Stimulated activated CD8-positive, alpha-beta memory T cell treated with anti-CD3 and anti-CD28 coated beads, Interleukin-7, amount 100 ng/mL, for 24 hours (primary cell): ENCODE measurements around the gene PDXK.
A peak's percentile ranks its signal among the peaks of the same experiment; 100 is the strongest.

Experiments used
- DNase-seq: peaks from one replicate; pipeline ENCODE4 v3.0.0-alpha.2; 2020; ENCODE audit warnings: low read depth

PDXK gene

DNA sequence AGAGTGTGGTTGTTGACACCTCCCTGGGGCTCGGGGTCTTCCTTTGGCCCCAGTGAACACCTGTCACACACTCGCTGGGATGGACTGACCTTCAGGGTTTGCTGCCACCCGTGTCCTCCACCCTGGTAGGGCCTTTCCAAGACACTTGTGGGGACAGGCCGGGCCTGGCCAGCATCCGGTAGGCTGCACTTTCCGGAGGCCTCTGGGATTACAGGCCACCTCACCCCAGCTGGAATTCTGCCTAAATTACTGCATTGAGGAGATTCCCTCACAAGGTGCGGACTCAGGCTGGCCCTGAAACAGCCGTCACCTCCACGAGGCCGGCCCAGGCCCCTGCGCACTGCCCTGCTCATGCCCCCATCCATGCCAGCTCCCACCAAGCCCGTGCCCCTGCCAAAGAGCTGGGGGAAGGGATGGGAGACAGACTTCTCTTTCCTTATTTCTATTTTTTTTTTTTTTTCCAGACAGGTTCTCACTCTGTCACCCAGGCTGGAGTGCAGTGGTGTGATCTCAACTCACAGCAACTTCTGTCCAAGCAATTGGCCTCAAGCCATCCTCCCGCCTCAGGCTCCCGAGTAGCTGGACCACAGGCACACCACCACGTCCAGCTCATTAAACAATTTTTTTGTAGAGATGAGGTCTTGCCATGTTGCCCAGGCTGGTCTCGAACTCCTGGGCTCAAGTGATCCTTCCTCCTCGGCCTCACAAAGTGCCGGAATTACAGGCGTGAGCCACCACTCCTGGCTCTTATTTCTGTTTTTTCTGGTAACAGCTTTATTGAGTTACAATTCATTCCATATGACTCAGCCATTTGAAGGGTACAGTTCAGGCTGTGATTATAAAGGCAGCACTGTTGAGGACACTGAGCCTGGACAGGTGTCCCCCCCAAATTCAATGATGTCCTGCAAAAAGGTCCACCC, 45.9 kb downstream of the PDXK start:
- DNase-seq = no peak

DNA sequence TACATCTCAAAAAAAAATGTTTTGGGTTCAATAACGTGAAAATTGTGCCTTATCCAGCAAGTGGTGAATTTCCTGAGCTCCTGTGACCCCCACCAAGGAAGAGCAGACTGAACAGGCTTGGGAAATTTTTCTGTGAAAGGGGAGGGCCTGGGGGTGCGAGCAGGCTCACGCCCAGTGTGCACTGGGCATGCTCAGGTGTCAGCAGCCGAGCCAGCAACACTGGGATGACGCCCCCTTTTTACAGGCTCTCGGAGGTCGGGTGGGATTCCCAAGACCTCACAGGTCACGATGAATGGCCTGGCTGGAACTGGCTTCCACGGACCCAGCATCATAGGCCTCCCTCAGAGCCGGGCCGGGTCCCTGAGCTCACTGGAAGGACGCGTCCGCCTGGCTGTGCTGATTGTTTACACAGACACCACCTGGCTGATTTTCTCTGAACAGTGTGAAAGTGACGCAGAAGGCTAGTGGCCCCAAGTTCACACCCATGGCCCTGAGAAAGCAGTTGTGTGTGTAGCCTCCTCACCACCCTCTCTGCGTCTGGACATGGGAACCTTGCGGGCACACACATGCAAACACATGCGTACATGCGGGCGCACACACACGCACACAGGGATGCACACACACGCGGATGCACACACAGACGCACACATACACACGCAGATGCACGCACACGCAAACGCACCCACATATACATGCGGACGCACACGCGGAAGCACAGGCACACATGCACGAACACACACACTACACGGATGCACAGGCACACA, 48.0 kb downstream of the PDXK start:
- no peak for DNase-seq

DNA sequence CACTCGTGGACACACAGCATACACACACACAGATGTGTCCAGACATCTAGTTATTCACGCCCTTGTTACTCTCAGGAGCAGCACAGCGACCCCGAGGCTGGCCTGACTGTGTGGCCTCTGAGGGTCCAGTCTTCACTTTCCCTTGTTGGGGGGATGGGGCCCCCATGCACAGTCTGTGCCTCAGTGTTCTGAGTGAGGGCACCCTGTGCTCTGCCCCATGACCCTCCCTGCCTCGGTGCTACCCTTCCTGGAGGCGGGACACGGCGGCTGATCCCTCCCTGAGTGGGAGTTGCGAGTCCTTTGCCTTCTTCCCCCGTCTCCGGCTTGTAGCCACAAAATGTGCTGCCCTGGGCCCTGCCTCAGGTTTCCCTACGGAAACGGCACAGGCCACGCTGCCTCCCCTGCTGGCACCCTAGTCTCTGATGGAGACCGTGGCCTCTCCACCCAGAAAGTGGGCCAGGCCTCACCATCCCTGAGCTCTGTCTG, 48.6 kb downstream of the PDXK start:
- DNase-seq = no peak

DNA sequence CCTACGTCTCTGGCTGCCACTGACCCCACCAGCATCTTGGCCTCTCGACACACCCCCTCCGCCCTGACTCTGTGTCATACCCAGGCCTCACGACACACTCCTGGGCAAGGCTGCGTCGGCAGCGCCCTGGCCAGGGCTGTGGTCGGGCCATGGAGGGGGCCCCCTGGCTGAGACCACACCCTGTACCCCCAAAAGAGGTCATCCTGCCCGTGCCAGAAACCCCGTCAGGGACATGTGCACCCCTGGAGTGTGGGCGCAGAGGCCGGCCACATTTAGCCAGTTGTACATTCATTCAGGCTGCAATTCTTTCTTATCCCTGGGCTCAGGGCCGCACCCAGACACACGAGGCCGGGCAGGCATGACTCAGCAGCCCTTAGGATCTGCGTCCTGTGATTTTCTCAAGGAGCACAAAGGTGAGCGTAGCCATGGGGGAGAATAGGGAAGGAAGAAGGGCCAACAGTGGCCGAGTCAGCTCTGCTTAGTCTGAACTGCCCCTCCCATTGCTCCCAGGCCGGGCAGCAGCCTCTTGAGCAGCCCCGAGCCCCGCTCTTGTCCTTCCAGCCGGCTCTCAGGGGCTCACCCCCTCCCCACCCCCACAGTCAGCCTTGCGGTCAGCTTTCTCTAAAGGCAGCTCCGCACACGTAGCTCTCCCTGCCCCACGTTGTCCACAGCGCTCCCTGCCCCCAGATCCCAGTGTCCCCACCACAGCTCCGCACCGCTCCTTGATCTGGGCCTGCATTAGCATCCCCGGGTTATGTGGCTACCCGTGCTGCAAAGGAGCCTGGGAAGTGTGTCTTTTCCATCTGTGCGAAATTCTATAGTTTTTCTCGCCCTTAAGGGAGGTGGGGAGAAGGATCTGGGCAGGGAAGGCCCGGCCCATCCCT, 49.3 kb downstream of the PDXK start:
- DNase-seq = no peak

DNA sequence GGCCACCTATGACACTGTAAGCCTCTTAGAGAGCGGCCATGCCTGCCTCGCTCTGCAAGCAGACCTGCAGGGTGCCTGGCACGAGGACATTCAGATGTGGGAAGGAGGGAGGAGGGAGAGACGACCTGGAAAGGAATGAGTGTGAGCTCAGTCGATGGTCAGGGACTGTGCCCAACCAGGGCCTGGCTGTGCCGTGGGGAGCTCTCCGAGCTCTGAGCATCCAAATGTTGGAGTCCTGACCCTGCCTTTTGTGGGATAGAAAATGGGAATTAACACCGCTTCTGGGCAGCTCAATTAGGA, 49.9 kb downstream of the PDXK start:
- DNase-seq = no peak

DNA sequence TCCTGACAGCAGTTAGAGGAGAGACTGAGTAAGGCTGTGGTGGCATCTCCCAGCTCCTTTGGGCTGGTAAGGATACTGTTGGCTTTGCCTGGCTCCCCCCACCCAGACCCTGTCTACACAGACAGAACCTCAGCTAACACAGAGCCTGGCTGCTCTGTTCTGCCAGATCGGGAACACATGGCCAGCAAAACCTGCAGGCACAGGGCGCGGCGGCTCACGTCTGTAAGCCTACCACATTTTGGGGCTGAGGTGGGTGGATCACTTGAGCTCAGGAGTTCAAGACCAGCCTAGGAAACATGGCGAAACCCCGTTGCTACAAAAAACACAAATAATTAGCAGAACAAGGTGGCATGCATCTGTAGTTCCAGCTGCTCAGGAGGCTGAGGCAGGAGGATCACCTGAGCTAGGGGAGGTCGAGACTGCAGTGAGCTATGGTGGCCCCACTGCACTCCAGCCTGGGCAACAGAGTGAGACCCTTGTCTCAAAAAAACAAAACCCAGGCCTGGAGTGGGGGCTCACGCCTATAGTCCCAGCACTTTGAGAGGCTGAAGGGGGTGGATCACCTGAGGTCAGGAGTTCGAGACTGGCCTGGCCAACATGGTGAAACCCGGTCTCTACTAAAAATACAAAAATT, 50.5 kb downstream of the PDXK start:
- DNase-seq = no peak

DNA sequence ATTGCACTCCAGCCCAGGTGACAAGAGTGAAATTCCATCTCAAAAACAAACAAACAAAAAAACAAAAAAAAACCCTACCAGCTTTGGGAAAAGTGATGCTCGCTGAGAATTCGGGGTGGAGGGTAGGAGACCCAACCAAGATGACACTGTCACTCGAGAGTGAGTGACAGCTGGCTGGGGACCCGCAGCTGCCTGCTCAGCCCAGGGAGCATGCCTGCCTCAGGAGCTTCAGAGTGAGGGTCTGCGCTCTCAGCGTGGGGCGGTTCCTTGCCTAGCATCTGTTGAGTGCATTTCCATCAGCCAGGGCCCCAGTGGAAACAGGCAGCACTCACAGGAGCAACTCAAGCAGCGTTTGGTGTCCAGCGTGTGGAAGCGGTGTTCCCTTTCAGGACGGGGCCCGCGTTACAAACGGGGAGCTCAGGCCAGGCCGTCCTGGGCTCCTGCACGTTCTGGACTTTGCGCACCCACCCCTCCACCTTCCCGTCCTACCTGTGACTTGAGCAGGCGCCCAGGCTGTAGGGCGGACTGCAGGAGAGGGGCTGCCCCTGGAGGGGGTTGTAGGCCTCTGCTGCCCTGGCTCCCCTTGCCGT, 51.2 kb downstream of the PDXK start:
- no peak for DNase-seq

DNA sequence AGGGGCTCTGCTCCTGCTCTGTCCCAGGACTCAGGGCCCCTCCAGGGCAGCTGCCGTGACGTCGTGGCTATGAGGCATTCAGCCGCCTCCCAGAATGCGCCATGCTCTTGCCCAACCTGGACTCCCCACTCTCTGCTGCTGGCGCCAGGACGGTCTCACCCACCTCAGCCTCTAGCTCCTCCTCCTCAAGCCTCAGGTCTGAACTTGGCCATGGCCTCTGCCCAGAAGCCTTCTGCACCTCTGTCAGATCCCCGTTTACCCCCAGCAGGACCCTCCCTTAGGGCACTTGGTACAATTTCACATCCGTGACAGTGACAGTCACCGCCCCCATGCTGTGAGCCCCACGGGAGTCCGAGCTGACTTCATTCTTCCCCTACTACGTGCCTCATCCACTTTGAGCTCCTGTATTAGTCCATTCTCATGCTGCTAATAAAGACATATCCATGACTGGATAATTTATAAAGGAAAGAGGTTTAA, 52.3 kb downstream of the PDXK start:
- no peak for DNase-seq

DNA sequence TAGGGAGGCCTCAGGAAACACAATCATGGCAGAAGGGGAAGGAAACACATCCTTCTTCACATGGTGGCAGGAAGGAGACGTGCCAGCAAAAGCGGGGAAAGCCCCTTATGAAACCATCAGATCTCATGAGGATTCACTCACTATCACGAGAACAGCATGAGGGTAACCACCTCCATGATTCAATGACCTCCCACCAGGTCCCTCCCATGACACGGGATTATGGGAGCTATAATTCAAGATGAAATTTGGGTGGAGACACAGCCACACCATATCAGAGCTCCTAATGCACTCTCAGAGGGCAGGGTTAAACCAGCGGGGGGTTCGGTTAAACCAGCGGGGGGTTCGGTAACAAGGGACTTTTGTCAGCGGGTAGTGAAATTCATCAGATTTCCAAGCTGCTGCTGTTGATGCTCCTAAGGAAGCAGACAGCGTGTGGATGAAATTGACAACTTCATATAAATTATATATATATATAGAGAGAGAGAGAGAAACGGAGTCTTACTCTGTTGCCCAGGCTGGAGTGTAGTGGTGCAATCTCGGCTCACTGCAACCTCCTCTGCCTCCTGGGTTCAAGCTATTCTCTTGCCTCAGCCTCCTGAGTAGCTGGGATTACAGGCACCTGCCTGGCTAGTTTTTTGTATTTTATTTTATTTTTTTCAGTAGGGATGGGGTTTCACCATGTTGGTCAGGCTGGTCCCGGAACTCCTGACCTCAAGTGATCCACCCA, 52.9 kb downstream of the PDXK start:
- DNase-seq = no peak

DNA sequence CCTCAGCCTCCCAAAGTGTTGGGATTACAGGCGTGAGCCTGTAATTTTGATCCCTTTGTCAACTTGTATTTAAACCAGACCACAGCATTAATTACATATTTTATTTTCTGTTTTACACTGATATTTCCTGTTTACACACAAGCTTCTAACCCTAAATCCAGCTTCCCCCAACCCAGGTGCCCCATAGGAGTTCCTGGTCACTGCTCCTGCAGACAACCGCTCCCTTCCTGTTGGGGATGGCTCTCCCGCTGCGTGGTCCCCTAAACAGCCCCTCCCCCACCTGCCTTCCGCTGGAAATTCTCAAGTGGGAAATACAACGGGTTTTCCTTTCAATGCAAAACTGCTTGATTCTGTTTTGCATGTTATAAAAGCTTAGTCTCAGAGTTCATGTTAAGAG, 53.5 kb downstream of the PDXK start:
- no peak for DNase-seq

DNA sequence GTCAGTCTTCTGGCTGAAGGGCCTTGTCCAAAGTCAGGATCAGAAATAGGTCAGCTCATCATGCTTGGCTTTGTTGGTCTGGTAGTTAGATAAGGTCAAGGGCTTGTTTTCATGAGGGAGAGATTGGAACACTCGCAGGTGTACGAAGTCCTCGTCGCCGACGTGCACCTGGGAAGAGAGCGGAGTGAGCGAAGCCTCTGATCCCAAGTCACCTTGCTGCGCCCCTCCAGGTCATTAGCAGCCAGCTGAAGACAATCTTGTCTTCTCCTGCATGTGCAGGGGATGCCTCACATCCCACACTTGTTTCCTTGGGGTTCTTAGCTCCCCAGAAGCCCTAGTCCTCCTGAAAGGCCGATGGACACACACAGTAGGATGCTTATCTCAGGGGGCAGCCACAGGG, 55.2 kb downstream of the PDXK start:
- no peak for DNase-seq

DNA sequence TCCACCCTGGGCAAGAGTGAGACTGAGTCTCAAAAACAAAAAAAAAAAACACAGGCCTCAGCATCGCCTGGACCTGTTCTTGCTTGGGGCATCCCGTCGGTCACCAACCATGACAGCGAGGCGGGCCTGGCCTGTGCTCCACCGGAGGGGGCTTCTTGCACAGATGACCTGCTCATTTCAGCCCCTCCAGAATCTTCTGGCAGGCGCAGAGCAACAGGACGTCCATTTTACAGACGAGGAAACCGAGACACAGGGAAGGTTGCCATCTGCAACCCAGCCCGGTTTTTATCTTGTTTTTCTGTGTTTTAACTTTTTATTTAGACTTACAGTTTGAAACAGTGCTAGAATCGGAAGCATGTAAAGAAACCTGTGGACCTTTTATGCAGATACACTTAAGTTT, 56.3 kb downstream of the PDXK start:
- DNase-seq = no peak

DNA sequence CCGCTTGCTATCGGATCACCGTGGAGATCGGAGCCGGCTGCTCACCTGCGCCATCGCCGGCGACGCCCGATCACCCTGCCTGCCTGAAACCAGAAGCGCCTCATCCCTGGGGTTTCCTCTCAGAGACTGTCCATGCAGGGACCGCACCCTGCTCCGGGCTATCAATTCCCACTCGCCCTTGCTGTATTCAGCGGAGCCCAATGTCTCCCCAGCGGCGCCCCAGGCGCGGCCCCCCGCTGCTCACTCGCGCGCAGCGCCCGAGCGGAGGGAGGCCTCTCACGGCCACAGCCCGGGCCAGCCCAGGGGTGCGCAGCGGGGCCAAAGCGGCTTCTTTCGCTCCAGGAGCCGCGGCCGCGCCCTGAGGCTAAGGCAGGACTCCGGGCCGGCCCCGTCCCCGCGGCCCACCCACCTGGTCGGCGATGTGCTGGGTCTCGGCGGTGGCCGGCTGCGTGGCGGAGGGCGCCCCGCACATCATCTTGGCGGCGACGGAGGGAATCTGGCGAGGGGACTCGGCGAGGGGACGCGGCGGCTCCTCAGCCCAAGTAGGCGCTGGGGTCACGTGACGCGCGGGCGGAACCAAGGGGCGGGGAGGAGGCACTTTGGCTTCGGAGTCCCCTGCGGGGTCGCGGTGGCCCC, 57.0 kb downstream of the PDXK start, which contains the start of gene CSTB:
CSTB (minus strand) TSS at position 514 of the 636 bp plus-strand sequence; CDS start at position 475, 39 bp downstream.
- DNase-seq = peak; percentile 69

DNA sequence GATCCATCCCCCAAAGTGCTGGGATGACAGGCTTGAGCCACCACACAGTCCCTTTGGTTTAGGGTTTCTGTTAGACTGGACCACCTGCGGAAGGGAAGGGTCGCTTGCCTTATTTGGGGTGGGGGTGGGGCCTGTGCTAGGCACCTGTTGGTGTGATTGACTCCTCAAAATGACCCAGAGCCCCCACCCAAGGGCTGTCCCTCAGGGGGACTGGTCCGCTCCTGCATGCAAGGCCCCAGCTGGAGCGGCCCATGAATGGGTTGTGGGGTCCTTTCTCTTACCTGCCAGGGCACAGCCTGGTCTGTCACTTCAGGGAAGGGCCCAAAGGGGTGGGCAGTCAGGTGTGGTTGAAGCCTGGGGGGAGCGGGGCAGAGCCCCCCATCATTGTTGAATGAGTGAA, 59.0 kb downstream of the PDXK start:
- no peak for DNase-seq

DNA sequence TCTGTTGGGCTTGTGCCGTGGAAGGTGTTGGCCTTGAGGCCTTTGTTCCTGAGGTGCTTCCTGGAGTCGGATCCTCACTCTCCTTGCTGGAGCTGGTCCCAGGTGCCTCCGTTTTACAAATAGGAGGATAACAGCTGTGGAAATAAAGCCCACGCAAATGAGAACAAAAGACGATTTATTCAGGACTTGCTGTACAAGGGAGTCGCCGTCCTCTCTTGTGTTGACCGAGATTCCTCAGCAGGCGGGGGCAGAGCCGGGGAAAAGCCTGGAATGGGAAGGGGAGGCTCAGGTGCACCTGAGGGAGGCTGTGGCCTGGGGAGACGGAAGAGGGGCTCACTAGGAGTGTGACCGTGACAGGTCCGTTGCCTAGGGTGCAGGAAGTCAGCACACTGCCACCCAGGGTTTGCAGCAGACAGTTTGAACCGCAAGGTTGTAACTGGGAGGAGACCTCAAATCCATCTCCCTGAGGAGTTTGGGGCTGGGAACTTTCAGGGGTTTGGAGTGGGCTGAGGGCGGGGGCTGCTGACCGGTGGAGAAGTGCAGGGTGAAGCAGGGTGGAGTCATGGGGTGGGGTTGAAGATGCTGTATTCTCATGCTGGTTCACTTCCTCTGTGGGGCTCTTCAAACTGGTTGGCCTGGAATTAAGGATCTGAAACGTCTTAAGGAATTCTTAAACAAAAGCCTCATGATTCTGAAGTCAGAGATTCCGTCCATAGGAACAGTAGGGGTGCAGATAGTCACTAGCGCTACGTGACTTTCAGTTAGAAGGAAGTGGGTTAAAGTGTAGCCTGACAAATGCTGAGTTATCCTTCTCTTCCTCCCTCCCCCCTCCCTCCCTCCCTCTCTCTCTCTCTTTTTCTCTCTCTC, 59.8 kb downstream of the PDXK start:
- DNase-seq = no peak

DNA sequence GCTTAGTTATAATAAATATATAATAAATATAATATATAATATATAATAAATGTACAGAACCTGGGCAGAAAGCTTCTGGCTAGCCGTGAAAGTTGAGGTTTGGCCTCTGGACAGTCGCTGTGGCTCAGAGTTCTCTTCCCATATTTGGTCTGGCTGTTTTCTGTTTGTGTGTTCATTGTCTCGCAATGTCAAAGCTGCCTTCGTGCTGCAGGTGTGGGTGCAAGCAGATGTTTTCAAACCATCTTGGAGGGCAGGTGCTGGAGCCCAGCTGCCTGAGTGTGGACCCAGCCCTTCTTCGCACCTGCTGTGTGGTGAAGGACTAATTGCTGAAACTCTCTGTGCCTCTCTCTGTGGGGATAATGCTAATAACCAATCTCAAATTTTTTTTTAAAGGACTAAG, 60.7 kb downstream of the PDXK start:
- DNase-seq = no peak

DNA sequence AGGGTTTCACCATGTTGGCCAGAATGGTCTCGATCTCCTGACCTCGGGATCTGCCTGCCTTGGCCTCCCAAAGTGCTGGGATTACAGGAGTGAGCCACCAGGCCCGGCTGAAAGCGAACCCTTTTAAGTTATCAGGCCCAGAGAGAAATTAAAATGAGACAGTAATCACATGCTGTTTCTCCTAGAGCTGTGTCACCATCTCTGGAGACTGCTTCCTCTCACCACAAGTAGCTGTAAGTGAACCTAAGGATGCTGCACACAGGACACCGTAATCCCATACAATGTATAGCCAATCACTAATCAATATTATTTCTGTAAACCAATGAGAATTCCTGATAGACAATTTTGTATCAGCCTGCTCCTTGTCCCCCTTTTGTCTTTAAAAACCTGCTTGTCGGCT, 62.9 kb downstream of the PDXK start:
- no peak for DNase-seq

DNA sequence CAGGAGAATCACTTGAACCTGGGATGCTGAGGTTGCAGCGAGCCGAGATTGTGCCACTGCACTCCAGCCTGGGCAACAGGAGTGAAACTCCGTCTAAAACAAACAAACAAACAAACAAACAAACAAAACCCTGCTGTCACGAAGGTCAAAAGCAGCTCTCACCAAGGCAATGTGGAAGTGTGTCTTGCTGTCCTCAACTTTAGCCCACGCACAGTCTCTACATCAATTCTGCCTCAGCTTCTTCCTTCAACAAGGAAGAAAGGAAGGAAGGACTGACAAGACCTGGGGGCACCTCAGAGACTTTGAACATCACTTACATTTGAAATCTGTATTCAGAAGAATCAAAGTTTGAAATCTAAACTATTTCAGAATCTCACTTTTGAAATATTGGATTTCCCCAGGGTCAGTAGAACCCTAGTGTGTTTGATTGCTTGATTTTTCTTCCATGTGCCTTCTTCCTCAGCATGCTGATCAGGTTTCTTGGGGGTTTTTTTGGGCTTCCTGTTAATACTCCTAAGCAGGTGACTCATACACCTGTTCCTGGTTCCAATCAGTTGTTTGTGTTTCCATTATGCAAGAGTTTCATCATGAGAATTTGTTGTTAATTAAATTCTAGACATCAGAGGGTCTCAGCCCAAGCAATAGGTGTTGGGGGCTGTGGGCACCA, 63.6 kb downstream of the PDXK start:
- DNase-seq = no peak
